Measurements from ENCODE around the gene SELENON.

Gene SELENON

GRCh38 chr1:25796811-25797458 lies 3.1 kb upstream of the SELENON start:
- Histone ChIP-seq H3K9me2 (ENCODE audit: low read depth, low read length) (no peaks in the 10 kb centered on the region), H3K27me3 (ENCODE audit: insufficient read depth, low read length) (no peaks in the 10 kb centered on the region), H3F3A (ENCODE audit: insufficient read depth, low read length) (no peaks in the 10 kb centered on the region), H3K79me2 (ENCODE audit: insufficient read depth, low read length) (no peaks in the 10 kb centered on the region), H3K4me1 (ENCODE audit: insufficient read depth, low read length, severe bottlenecking) (peaks cover 23% of the 10 kb centered on the region), H3K9ac (ENCODE audit: low read length) (no peak overlapping the region), H4K20me1 (ENCODE audit: insufficient read depth, low read length) (no peaks in the 10 kb centered on the region), H3K4me3 (ENCODE audit: low read depth, low read length, poor library complexity, severe bottlenecking) (no peak overlapping the region), H3K27ac (ENCODE audit: low read depth, low read length, poor library complexity, severe bottlenecking) (no peak overlapping the region), H3K36me3 (ENCODE audit: insufficient read depth, low read length) (no peaks in the 10 kb centered on the region), H3K9me3 (ENCODE audit: low read length) (no peaks in the 10 kb centered on the region), H3K4me2 (ENCODE audit: low read length) (peak overlapping the region; percentile 6; the same call in 1 of the 2 replicates), H2AFZ (ENCODE audit: low read length) (no peak overlapping the region)
- no peak for TF ChIP-seq EZH2 (IDR thresholded peaks at IDR 0.05; ENCODE audit: borderline replicate concordance, low read length)
- TF ChIP-seq CTCF (IDR thresholded peaks at IDR 0.05; ENCODE audit: low read length) = peak; percentile 84

GRCh38 chr1:25797939-25798338 lies 2.1 kb upstream of the SELENON start:
- Histone ChIP-seq H2AFZ (ENCODE audit: low read length) (no peak overlapping the region), H3K9me3 (ENCODE audit: low read length) (no peaks in the 10 kb centered on the region), H3K9ac (ENCODE audit: low read length) (no peak overlapping the region), H3K9me2 (ENCODE audit: low read depth, low read length) (no peaks in the 10 kb centered on the region), H3K4me3 (ENCODE audit: low read depth, low read length, poor library complexity, severe bottlenecking) (no peak overlapping the region), H3K27ac (ENCODE audit: low read depth, low read length, poor library complexity, severe bottlenecking) (no peak overlapping the region), H3K36me3 (ENCODE audit: insufficient read depth, low read length) (no peaks in the 10 kb centered on the region), H3F3A (ENCODE audit: insufficient read depth, low read length) (no peaks in the 10 kb centered on the region), H3K27me3 (ENCODE audit: insufficient read depth, low read length) (no peaks in the 10 kb centered on the region), H3K4me1 (ENCODE audit: insufficient read depth, low read length, severe bottlenecking) (peaks cover 28% of the 10 kb centered on the region), H4K20me1 (ENCODE audit: insufficient read depth, low read length) (no peaks in the 10 kb centered on the region), H3K4me2 (ENCODE audit: low read length) (no peak overlapping the region), H3K79me2 (ENCODE audit: insufficient read depth, low read length) (no peaks in the 10 kb centered on the region)
- TF ChIP-seq CTCF (IDR thresholded peaks at IDR 0.05; ENCODE audit: low read length) (peak; percentile 49; the same call in 1 of the 2 replicates), EZH2 (IDR thresholded peaks at IDR 0.05; ENCODE audit: borderline replicate concordance, low read length) (no peak)

- peaks cover 34% of the 10 kb centered on the region for H3K4me1 ChIP-seq (ENCODE audit: insufficient read depth, low read length, severe bottlenecking)
- H3K4me3 ChIP-seq (ENCODE audit: low read depth, low read length, poor library complexity, severe bottlenecking) = no peak overlapping the region
- no peak overlapping the region for H3K27ac ChIP-seq (ENCODE audit: low read depth, low read length, poor library complexity, severe bottlenecking)
- H4K20me1 ChIP-seq (ENCODE audit: insufficient read depth, low read length) = no peaks in the 10 kb centered on the region
- H3K4me2 ChIP-seq (ENCODE audit: low read length) = no peak overlapping the region
- no peaks in the 10 kb centered on the region for H3F3A ChIP-seq (ENCODE audit: insufficient read depth, low read length)
- no peaks in the 10 kb centered on the region for H3K9me2 ChIP-seq (ENCODE audit: low read depth, low read length)
- no peaks in the 10 kb centered on the region for H3K36me3 ChIP-seq (ENCODE audit: insufficient read depth, low read length)
- no peak for TF ChIP-seq EZH2 (IDR thresholded peaks at IDR 0.05; ENCODE audit: borderline replicate concordance, low read length)
- H3K79me2 ChIP-seq (ENCODE audit: insufficient read depth, low read length) = no peaks in the 10 kb centered on the region
- no peaks in the 10 kb centered on the region for H3K9me3 ChIP-seq (ENCODE audit: low read length)
- no peak overlapping the region for H2AFZ ChIP-seq (ENCODE audit: low read length)
- H3K27me3 ChIP-seq (ENCODE audit: insufficient read depth, low read length) = no peaks in the 10 kb centered on the region
- no peak overlapping the region for H3K9ac ChIP-seq (ENCODE audit: low read length)
Measured at GRCh38 chr1:25798666-25799351, 1.2 kb upstream of the SELENON start.

All from OCI-LY1 (cell line).